Activated T-cell treated with anti-CD3 and anti-CD28 coated beads, Interleukin-2, amount 50 U/mL, for 4 hours (primary cell): Measurements from ENCODE around the gene RERG. TPM values are rescaled to one million over a fixed set of nuclear protein-coding genes. Genes with fewer than 3 reads are reported as not detected.

Source experiments
- ATAC-seq, 2 donors: fragments of 200-7000 bp; cut with Tn5 transposase; one replicate each; pipeline ENCODE4 v1.10.0; 2021
- DNase-seq: peaks from one replicate; pipeline ENCODE4 v3.0.0-alpha.2; 2020
- H3K27me3 Mint-ChIP-seq: one replicate; pipeline ENCODE4 v1.8.0; 2021; ENCODE audit warnings: low read depth, mixed read lengths
- H3K36me3 Mint-ChIP-seq: one replicate; pipeline ENCODE4 v1.8.0; 2022; ENCODE audit warnings: mixed read lengths; ENCODE audit not compliant: insufficient read depth
- H3K4me1 Mint-ChIP-seq: one replicate; pipeline ENCODE4 v1.8.0; 2021; ENCODE audit warnings: low read depth, mixed read lengths
- H3K4me3 Mint-ChIP-seq: one replicate; pipeline ENCODE4 v1.8.0; 2021; ENCODE audit warnings: mild to moderate bottlenecking, moderate library complexity, mixed read lengths
- H3K9me3 Mint-ChIP-seq: one replicate; pipeline ENCODE4 v1.8.0; 2021; ENCODE audit warnings: mixed read lengths
- total RNA-seq, 3 donors: library from RNA; stranded (reverse); gene quantifications; one replicate each; pipeline ENCODE4 v1.2.1, GENCODE V29; 2021

Gene RERG
- total RNA-seq, 3 donors from 2014 or later, result 0.26 TPM; not detected in 2

DNA sequence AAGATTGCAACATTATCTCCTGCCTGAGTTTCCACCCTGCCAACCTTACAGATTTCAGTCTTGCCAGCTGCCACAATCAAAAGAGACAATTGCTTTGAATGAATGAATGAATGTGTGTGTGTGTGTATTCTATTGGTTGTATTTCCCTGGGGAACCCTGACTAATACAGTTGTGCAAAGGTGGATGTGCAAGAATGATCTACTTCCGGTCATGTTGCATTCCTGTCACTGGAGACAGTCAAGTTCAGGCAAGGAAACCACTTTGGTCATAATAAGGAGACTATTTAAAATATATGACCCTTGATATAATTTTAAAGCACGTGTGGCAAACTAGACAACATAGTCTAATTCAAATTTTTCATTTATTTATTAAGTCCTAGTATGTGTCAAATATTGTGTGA is 13.1 kb downstream of the RERG start:
- no peak overlapping the region for H3K4me3 Mint-ChIP-seq
- no peaks in the 10 kb centered on the region for H3K36me3 Mint-ChIP-seq
- DNase-seq (no peak), ATAC-seq (no peak)
- H3K9me3 Mint-ChIP-seq, result no peaks in the 10 kb centered on the region
- H3K4me1 Mint-ChIP-seq, result no peaks in the 10 kb centered on the region
- H3K27me3 Mint-ChIP-seq, result peaks cover 8% of the 10 kb centered on the region

DNA sequence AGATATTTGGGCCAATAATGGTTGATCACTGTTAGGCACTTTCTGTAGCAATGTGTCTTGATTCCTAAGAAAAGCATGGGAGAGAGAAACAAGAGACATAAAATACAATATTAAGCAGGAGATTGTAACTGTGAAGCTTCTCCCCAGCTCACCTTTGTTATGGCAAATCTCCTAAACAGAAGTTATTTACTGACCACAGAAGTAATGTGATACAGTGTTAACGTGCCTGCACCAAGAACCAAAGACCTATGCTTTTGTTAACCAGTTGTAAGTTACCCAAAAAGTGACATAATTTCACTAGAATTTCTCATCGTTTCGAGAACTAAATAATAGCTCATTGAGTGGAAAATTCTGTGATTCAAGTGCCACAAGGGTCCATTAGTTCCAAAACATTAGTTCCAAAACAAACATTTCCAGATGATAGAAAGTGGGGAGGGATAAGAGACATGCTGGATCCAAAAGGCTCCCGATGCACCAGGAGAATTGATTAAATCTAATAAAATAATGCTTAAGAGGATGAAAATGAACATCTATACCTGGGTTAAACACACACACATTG is 14.3 kb downstream of the RERG start:
- Mint-ChIP-seq H3K27me3 (peaks cover 7% of the 10 kb centered on the region), H3K4me1 (no peaks in the 10 kb centered on the region), H3K4me3 (no peak overlapping the region), H3K36me3 (no peaks in the 10 kb centered on the region), H3K9me3 (no peaks in the 10 kb centered on the region)
- DNase-seq (no peak), ATAC-seq (no peak)

- no peaks in the 10 kb centered on the region for H3K4me1 Mint-ChIP-seq
Measured at GRCh38 chr12:15206338-15206737, 14.9 kb downstream of the RERG start.

GRCh38 chr12:15205341-15206010 is 15.7 kb downstream of the RERG start:
- no peaks in the 10 kb centered on the region for H3K4me1 Mint-ChIP-seq
- H3K27me3 Mint-ChIP-seq, result peaks cover 3% of the 10 kb centered on the region

More at GRCh38 chr12:15206338-15206737, 14.9 kb downstream of the RERG start:
- DNase-seq (no peak), ATAC-seq (no peak)
- peaks cover 6% of the 10 kb centered on the region for H3K27me3 Mint-ChIP-seq
- H3K36me3 Mint-ChIP-seq, result no peaks in the 10 kb centered on the region
- no peak overlapping the region for H3K4me3 Mint-ChIP-seq
- no peaks in the 10 kb centered on the region for H3K9me3 Mint-ChIP-seq

GRCh38 chr12:15201456-15201855 is 19.8 kb downstream of the RERG start:
- DNase-seq, result no peak
- no peaks in the 10 kb centered on the region for H3K36me3 Mint-ChIP-seq
- H3K4me3 Mint-ChIP-seq, result no peak overlapping the region
- no peaks in the 10 kb centered on the region for H3K4me1 Mint-ChIP-seq
- no peaks in the 10 kb centered on the region for H3K9me3 Mint-ChIP-seq
- peaks cover 3% of the 10 kb centered on the region for H3K27me3 Mint-ChIP-seq
- no peak for ATAC-seq

More at GRCh38 chr12:15205341-15206010, 15.7 kb downstream of the RERG start:
- ATAC-seq, result no peak
- no peak for DNase-seq
- no peaks in the 10 kb centered on the region for H3K9me3 Mint-ChIP-seq
- H3K36me3 Mint-ChIP-seq, result no peaks in the 10 kb centered on the region
- no peak overlapping the region for H3K4me3 Mint-ChIP-seq

- Mint-ChIP-seq H3K27me3 (peaks cover 3% of the 10 kb centered on the region), H3K9me3 (no peaks in the 10 kb centered on the region), H3K4me1 (no peaks in the 10 kb centered on the region), H3K4me3 (no peak overlapping the region), H3K36me3 (no peaks in the 10 kb centered on the region)
- DNase-seq (no peak), ATAC-seq (no peak)
Measured at GRCh38 chr12:15201056-15201455, 20.2 kb downstream of the RERG start.

DNA sequence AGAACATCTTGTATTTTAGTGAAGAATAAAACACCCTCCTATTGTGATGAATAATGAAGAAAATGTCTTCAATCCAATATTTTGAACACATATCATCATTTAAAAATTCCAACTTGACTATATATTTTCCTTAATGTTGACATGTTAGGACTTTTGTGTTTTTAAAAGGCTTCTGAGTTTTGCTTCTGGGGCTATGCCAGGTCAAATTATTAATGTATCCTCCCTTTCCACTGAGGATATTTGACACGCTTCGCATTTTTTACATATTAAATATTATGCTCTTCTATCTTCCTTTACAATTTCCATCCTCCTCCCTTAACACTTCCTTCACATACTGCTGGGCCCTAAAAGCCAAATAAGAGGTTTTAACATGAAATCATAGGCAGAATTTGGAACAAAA is 20.6 kb downstream of the RERG start:
- H3K36me3 Mint-ChIP-seq, result no peaks in the 10 kb centered on the region
- no peak overlapping the region for H3K4me3 Mint-ChIP-seq
- no peak for ATAC-seq
- H3K27me3 Mint-ChIP-seq, result peaks cover 3% of the 10 kb centered on the region
- no peaks in the 10 kb centered on the region for H3K4me1 Mint-ChIP-seq
- no peak for DNase-seq
- H3K9me3 Mint-ChIP-seq, result no peaks in the 10 kb centered on the region

- DNase-seq (no peak), ATAC-seq (no peak)
- H3K36me3 Mint-ChIP-seq, result no peaks in the 10 kb centered on the region
- peaks cover 3% of the 10 kb centered on the region for H3K27me3 Mint-ChIP-seq
- H3K4me3 Mint-ChIP-seq, result no peak overlapping the region
- H3K4me1 Mint-ChIP-seq, result no peaks in the 10 kb centered on the region
- H3K9me3 Mint-ChIP-seq, result no peaks in the 10 kb centered on the region
Measured at GRCh38 chr12:15199930-15200329, 21.3 kb downstream of the RERG start.

DNA sequence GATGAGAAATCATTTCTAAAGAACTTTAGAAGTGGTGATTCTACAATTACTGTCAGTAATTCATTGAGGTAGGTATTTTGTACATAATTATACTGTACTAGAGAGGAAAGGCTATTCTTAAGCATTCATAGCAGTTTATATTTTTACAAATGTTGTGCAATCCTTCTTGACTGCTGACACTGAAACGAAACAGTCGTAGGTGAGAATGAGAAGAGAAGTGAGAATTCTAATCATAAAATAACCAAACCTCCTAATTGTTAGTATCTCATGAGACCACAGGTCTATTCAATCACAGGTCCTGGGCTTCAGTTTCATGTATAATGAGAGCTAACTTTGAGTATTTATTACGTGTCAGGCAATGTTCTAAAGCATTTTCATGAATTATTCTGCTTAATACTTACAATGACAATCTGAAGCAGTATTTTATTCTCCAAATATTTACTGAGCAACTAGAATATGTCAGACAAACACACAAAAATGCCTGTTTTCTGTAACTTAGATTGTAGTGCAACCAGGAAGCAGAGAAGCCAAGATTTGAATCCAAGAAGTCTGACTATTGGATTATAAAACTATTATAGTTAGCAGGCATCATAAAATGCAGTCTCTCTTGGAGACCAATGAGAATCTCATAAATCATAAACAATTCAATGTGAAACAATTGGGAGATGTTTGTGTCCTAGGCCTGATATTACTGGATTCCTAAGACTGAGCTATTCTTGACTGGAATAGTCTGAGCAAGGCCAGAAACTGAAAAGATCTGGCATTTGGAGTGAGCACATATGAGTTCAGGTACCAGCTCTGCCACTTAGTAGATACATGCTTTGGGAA is 24.3 kb downstream of the RERG start:
- DNase-seq, result no peak
- H3K4me3 Mint-ChIP-seq, result no peak overlapping the region
- no peaks in the 10 kb centered on the region for H3K4me1 Mint-ChIP-seq
- H3K9me3 Mint-ChIP-seq, result no peaks in the 10 kb centered on the region
- peaks cover 3% of the 10 kb centered on the region for H3K27me3 Mint-ChIP-seq
- no peak for ATAC-seq
- no peaks in the 10 kb centered on the region for H3K36me3 Mint-ChIP-seq

DNA sequence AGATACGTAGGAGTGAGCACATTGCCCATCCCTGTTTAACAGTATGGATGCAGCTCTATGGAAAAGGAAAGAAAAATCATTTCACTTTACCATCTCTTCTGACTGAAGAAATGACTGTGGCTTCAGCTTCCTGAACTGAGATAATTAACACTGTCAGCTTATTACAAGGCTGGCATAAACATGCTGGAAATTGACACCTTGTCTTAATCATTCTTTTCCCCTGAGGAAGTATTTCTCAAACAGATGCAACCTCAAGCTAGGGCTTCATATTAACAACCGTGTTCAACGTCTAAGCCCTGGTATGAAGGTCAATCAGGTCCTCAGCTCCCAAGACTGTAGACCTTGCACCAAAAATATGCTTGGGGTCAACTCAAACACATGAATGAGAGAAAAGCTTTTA is 25.0 kb downstream of the RERG start:
- H3K4me3 Mint-ChIP-seq, result no peak overlapping the region
- H3K36me3 Mint-ChIP-seq, result no peaks in the 10 kb centered on the region
- DNase-seq (no peak), ATAC-seq (no peak)
- peaks cover 3% of the 10 kb centered on the region for H3K27me3 Mint-ChIP-seq
- no peaks in the 10 kb centered on the region for H3K9me3 Mint-ChIP-seq
- H3K4me1 Mint-ChIP-seq, result no peaks in the 10 kb centered on the region

DNA sequence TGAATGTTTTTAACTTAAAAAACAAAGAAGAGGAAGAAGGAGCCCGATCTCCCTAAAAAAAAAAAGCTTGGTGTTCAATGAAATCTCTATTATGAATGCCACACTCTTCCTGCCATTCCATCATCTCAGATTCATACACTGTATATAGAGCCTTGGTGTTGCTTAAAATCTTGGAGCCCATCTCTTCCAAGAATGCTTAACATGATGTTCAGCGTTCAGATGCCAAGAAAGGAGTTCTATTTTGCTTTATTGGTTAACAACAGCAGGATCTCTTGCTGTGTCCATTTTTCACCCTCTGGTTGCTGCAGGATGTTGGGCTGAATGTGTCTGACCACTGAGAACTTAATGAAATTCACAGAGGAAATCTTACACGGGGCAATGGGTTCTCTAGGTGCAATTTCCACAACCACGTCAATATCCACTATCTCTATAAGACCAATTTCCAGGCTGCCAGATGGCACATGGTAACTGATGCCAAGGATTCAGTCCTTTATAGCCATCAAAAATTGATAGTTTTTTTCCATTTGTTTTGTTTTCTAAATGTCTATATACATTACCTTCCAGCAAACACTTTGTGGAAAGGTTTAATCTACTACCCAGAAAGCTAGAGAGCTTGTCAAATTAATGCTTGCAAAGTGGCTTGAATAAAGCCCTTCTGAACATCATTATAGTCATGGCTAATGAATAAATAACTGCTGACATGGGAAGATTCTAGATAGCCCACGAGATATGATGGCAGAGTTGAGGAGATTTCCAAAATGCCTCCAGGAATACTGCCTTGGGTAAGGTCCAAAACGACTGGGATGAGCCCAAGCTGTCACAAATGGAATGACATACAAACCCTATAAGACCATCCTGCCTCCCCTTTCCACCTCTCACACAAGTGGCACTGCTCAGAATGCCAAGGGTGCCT is 26.5 kb downstream of the RERG start:
- Mint-ChIP-seq H3K4me3 (no peak overlapping the region), H3K4me1 (no peaks in the 10 kb centered on the region), H3K27me3 (no peaks in the 10 kb centered on the region), H3K9me3 (no peaks in the 10 kb centered on the region), H3K36me3 (no peaks in the 10 kb centered on the region)
- ATAC-seq (no peak), DNase-seq (no peak)

- no peaks in the 10 kb centered on the region for H3K9me3 Mint-ChIP-seq
- H3K4me3 Mint-ChIP-seq, result no peak overlapping the region
- H3K36me3 Mint-ChIP-seq, result no peaks in the 10 kb centered on the region
- DNase-seq, result no peak
- peaks cover under 1% of the 10 kb centered on the region for H3K27me3 Mint-ChIP-seq
- no peak for ATAC-seq
- H3K4me1 Mint-ChIP-seq, result no peaks in the 10 kb centered on the region
Measured at GRCh38 chr12:15193946-15194345, 27.3 kb downstream of the RERG start.

- H3K9me3 Mint-ChIP-seq, result no peaks in the 10 kb centered on the region
- no peak overlapping the region for H3K4me3 Mint-ChIP-seq
- no peaks in the 10 kb centered on the region for H3K4me1 Mint-ChIP-seq
- H3K27me3 Mint-ChIP-seq, result peaks cover 2% of the 10 kb centered on the region
- ATAC-seq (no peak), DNase-seq (no peak)
- H3K36me3 Mint-ChIP-seq, result no peaks in the 10 kb centered on the region
Measured at GRCh38 chr12:15192720-15193119, 28.5 kb downstream of the RERG start.

DNA sequence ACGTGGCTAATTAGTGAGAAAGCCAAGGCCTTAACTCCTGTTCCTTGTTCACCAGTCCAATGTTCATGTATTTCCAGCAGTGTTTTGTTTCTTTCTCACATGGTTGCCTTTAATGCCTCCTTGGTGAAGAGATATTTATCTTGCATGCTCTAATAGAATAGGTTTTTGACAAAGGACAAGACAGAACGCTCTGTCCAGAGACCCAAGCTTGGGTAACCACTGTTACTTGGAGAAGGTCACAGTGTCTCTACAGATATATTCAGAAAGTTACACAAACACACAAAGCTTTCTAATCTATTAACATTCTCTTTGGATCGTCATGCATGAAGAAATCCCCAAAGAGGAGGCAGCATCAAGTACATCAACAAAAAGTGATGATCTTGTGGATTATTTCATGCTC is 33.1 kb downstream of the RERG start:
- Mint-ChIP-seq H3K4me3 (no peak overlapping the region), H3K9me3 (no peaks in the 10 kb centered on the region), H3K36me3 (no peaks in the 10 kb centered on the region), H3K27me3 (peaks cover 2% of the 10 kb centered on the region), H3K4me1 (no peaks in the 10 kb centered on the region)
- ATAC-seq (no peak), DNase-seq (no peak)
